IPS DF 19.7 (cell line): ENCODE data around the gene NLRP9.
"Not testable (repeated sequence)": the region's sequence is repeated elsewhere in the genome, so short reads cannot be mapped to it uniquely, and the experiment has no call there.

Experiments used
- DNase-seq: peaks from one replicate; pipeline ENCODE4 v3.0.0-alpha.2; 2013; ENCODE audit warnings: low read depth, low spot score

NLRP9 gene

GRCh38 chr19:55738302-55738701 lies at the start of gene NLRP9:
NLRP9 (minus strand) TSS chr19:55738402; CDS start chr19:55738374, 28 bp downstream.
- no peak for DNase-seq

GRCh38 chr19:55781112-55781511 lies 42.9 kb upstream of the NLRP9 start:
- no peak for DNase-seq

- no peak for DNase-seq
These were observed 40.1 kb upstream of the NLRP9 start for GRCh38 chr19:55778331-55778730.

- DNase-seq = peak; percentile 2
These were observed 39.3 kb upstream of the NLRP9 start for GRCh38 chr19:55777528-55777927.

GRCh38 chr19:55769632-55770031 lies 31.4 kb upstream of the NLRP9 start:
- DNase-seq = not testable (repeated sequence)

GRCh38 chr19:55768818-55769217 lies 30.6 kb upstream of the NLRP9 start, which contains the start of gene RFPL4AL1:
RFPL4AL1 (plus strand) TSS chr19:55769118; CDS start chr19:55771805, 2,687 bp downstream.
- DNase-seq = not testable (repeated sequence)

- no peak for DNase-seq
These were observed 28.3 kb upstream of the NLRP9 start for GRCh38 chr19:55766466-55766865.

- DNase-seq = not testable (repeated sequence)
These were observed 20.6 kb upstream of the NLRP9 start, which contains the start of gene RFPL4A for GRCh38 chr19:55758797-55759196. RFPL4A (plus strand) TSS chr19:55759097; CDS start chr19:55761801, 2,704 bp downstream.

GRCh38 chr19:55756808-55757207 lies 18.6 kb upstream of the NLRP9 start:
- DNase-seq = not testable (repeated sequence)

- no peak for DNase-seq
These were observed 15.2 kb upstream of the NLRP9 start for GRCh38 chr19:55753401-55753800.

GRCh38 chr19:55750715-55751114 lies 12.5 kb upstream of the NLRP9 start:
- DNase-seq = no peak

GRCh38 chr19:55730378-55730777 lies 7.8 kb downstream of the NLRP9 start:
- not testable (repeated sequence) for DNase-seq

- DNase-seq = no peak
These were observed 14.7 kb downstream of the NLRP9 start for GRCh38 chr19:55723491-55723890.

- DNase-seq = no peak
These were observed 17.4 kb downstream of the NLRP9 start for GRCh38 chr19:55720801-55721200.

GRCh38 chr19:55720214-55720746 lies 17.9 kb downstream of the NLRP9 start:
- DNase-seq = no peak

GRCh38 chr19:55717879-55718711 lies 20.1 kb downstream of the NLRP9 start:
- DNase-seq = not testable (repeated sequence)

GRCh38 chr19:55717251-55717650 lies 21.0 kb downstream of the NLRP9 start:
- no peak for DNase-seq

- no peak for DNase-seq
These were observed 21.7 kb downstream of the NLRP9 start for GRCh38 chr19:55716531-55716930.

GRCh38 chr19:55712804-55713631 lies 25.2 kb downstream of the NLRP9 start:
- no peak for DNase-seq

GRCh38 chr19:55711719-55712118 lies 26.5 kb downstream of the NLRP9 start:
- DNase-seq = no peak

- no peak for DNase-seq
These were observed 32.2 kb downstream of the NLRP9 start for GRCh38 chr19:55705972-55706371.
